Measurements from ENCODE around the gene RFFL.
A peak's percentile ranks its signal among the peaks of the same experiment; 100 is the strongest.

Gene RFFL

GRCh38 chr17:34996422-34997285, 66.9 kb downstream of the RFFL start:
- Histone ChIP-seq H3K36me3 (peaks cover 32 to 84% (median 54%) of the 10 kb centered on the region in 3 donors), H3K27ac (peak overlapping the region; percentile 47 to 76)

DNA sequence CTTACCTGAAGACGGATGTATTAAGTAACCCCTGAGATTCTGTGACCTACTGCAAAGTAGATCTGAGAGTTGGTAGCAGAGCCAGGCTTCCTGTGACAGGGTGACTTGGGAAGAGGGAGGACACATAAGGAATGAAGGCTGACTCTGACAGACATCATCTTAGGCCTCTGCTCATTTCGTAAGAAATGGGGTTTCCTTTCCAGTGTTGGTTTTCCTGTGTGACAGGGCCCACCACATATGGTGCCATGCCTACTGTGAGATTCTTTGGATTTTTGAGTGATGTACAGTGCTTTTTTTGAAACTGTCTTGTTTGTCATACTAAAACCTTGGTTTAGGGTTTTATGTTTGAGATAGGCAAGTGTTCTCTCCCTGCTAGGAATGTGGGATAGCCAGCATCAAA, 70.5 kb downstream of the RFFL start:
- Histone ChIP-seq H3K4me1 (peaks cover 0 to 15% (median 13%) of the 10 kb centered on the region in 4 donors), H3K27ac (no peak overlapping the region), H3K9me3 (no peaks in the 10 kb centered on the region), H3K4me3 (no peak overlapping the region), H3K36me3 (peaks cover 54 to 82% (median 71%) of the 10 kb centered on the region in 3 donors), H3K27me3 (no peaks in the 10 kb centered on the region)
- TF ChIP-seq CTCF (IDR thresholded peaks at IDR 0.05) = no peak
- DNase-seq = no peak
- intact Hi-C loops (cut with DNase I; ENCODE audit: low total_unique reads) = no loop called here

More at GRCh38 chr17:34996422-34997285, 66.9 kb downstream of the RFFL start:
- intact Hi-C loops (cut with DNase I; ENCODE audit: low total_unique reads) = no loop called here
- peaks cover 0 to 18% (median 14%) of the 10 kb centered on the region in 4 donors for H3K4me1 ChIP-seq
- no peak overlapping the region for H3K4me3 ChIP-seq
- H3K9me3 ChIP-seq = no peaks in the 10 kb centered on the region
- no peak for TF ChIP-seq CTCF (IDR thresholded peaks at IDR 0.05)
- DNase-seq = no peak
- H3K27me3 ChIP-seq = no peaks in the 10 kb centered on the region

DNA sequence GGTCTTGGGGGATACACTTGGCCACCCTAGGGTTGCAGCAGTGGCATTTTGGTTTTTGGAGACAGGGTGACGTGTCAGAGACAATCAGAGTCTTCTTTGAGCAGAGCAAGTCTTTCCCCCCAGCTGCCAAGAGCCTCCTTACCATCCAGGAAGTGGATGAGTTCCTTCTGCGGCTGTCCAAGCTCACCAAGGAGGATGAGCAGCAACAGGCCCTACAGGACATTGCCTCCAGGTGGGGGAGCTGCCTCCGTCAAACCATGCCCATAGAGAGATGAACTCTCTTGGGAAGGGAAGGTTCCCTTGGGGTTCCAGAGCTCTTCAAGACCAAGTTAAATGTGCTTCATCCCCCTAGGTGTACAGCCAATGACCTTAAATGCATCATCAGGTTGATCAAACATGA, 71.9 kb downstream of the RFFL start:
- Histone ChIP-seq H3K36me3 (peaks cover 58 to 90% (median 82%) of the 10 kb centered on the region in 3 donors), H3K9me3 (no peaks in the 10 kb centered on the region), H3K4me3 (no peak overlapping the region), H3K27me3 (no peaks in the 10 kb centered on the region), H3K4me1 (peaks cover 0 to 1% (median 0%) of the 10 kb centered on the region in 4 donors), H3K27ac (no peak overlapping the region)
- intact Hi-C loops (cut with DNase I; ENCODE audit: low total_unique reads) = no loop called here
- TF ChIP-seq CTCF (IDR thresholded peaks at IDR 0.05) = no peak
- DNase-seq = no peak

GRCh38 chr17:34990921-34991365, 72.6 kb downstream of the RFFL start:
- no peak overlapping the region for H3K4me3 ChIP-seq
- H3K36me3 ChIP-seq = peaks cover 65 to 90% (median 82%) of the 10 kb centered on the region in 3 donors
- H3K9me3 ChIP-seq = no peaks in the 10 kb centered on the region
- H3K27ac ChIP-seq = no peak overlapping the region
- TF ChIP-seq CTCF (IDR thresholded peaks at IDR 0.05) = no peak
- intact Hi-C loops (cut with DNase I; ENCODE audit: low total_unique reads) = no loop called here
- H3K4me1 ChIP-seq = no peaks in the 10 kb centered on the region
- H3K27me3 ChIP-seq = no peaks in the 10 kb centered on the region
- no peak for DNase-seq

GRCh38 chr17:34989473-34989872, 74.0 kb downstream of the RFFL start:
- H3K4me3 ChIP-seq = no peak overlapping the region
- H3K9me3 ChIP-seq = no peaks in the 10 kb centered on the region
- H3K27me3 ChIP-seq = no peaks in the 10 kb centered on the region
- H3K36me3 ChIP-seq = peaks cover 62 to 88% (median 72%) of the 10 kb centered on the region in 3 donors
- H3K27ac ChIP-seq = no peak overlapping the region
- intact Hi-C loops (cut with DNase I; ENCODE audit: low total_unique reads) = loop anchor here (10.0 kb wide), 2 partner anchors 125 to 1605 kb away; partner anchors contain the start of genes DHRS11 and RAD51D
- no peaks in the 10 kb centered on the region for H3K4me1 ChIP-seq
- TF ChIP-seq CTCF (IDR thresholded peaks at IDR 0.05) = no peak
- no peak for DNase-seq

Measured in tibial artery (tissue), 4 donors.